ENCODE data around the gene ABHD16B.

ABHD16B gene

DNA sequence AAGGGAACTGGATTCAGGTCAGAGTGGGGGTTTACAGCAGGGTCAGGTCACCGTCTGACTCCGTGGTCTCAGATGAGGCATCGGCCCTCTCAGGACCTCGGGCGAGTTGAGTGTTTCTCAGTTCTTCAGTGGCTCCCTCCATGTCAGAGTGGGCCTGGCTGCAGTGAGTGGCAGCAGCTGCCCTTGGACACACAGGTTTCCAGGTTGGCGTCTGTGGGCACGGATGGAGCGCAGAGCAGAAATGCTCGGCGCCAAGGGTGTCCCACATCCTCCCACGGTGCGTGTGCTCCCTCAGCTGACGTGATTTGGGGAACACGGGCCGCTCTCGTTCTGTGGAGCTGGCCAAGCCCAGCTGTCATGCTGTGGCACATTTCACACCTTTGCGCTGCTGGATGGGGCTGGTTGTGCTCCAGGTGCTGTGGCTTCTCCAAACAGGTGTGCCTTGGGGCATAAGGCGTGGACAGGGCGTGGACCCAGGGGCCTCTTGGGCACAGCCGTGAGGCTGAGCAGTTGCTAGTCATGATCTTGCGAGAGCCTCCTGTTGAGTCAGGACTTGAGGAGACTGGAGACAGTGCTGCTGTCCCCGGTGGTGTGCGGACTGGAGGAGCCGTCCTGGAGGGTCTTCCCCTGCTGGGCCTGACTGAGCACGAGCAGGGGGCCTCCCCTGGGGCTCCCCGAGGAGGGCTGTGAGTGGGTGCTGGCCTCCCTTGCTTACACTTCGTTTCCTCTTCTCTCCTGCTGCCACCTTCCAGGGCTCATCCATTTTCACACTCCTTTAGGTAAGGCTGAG is 24.2 kb downstream of the ABHD16B start:
- in situ Hi-C loops (cut with HindIII; ENCODE audit: low sequenced_read_pairs) = no loop called here
- H3K4me3 ChIP-seq (ENCODE audit: low read depth, low read length) = no peak overlapping the region
- DNase-seq (ENCODE audit: low read depth, low spot score) = no peak
- TF ChIP-seq, protein P1, sequence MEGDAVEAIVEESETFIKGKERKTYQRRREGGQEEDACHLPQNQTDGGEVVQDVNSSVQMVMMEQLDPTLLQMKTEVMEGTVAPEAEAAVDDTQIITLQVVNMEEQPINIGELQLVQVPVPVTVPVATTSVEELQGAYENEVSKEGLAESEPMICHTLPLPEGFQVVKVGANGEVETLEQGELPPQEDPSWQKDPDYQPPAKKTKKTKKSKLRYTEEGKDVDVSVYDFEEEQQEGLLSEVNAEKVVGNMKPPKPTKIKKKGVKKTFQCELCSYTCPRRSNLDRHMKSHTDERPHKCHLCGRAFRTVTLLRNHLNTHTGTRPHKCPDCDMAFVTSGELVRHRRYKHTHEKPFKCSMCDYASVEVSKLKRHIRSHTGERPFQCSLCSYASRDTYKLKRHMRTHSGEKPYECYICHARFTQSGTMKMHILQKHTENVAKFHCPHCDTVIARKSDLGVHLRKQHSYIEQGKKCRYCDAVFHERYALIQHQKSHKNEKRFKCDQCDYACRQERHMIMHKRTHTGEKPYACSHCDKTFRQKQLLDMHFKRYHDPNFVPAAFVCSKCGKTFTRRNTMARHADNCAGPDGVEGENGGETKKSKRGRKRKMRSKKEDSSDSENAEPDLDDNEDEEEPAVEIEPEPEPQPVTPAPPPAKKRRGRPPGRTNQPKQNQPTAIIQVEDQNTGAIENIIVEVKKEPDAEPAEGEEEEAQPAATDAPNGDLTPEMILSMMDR (IDR thresholded peaks at IDR 0.05; ENCODE audit: low read depth, low read length) = no peak

DNA sequence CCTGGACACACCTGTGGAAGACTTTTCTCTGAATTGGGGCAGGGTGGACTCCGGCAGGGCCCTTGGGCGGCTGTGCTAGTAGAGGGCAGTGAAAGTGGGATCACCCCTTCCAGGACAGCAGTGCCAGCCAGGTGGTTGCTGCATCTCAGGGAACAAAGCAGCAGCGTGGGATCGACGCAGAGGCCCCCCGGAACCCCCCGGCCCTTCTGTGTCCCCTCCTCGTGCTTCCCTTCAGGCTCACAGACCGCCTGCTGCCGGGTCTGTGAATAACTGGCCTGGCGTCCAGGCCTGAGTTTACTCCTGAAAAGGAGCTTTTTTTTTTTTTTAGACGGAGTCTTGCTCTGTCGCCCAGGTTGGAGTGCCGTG is 24.7 kb downstream of the ABHD16B start:
- no peak for DNase-seq (ENCODE audit: low read depth, low spot score)
- H3K4me3 ChIP-seq (ENCODE audit: low read depth, low read length) = no peak overlapping the region
- TF ChIP-seq, protein P1 (IDR thresholded peaks at IDR 0.05; ENCODE audit: low read depth, low read length) = no peak
- in situ Hi-C loops (cut with HindIII; ENCODE audit: low sequenced_read_pairs) = no loop called here

DNA sequence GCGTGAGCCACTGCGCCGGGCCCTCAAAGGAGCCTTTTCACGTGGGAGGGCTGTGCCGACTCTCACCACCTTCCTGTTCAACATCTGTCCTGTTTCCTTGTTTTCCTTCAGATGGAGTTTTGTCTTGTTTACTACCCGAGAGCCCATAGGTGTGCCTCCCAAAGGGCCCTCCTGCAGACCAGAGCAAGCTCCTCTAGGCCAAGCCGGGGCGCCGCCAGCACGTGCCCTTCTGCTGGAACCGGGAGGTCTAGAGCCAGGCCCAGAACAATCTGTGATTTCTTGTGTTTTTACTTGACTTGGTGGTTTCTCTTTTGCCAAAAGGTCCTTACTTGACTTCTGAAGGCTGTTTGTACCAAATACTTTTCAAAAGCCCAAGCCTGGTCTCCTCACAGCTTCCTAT is 25.6 kb downstream of the ABHD16B start:
- DNase-seq (ENCODE audit: low read depth, low spot score) = no peak
- TF ChIP-seq, protein P1 (IDR thresholded peaks at IDR 0.05; ENCODE audit: low read depth, low read length) = no peak
- in situ Hi-C loops (cut with HindIII; ENCODE audit: low sequenced_read_pairs) = no loop called here
- H3K4me3 ChIP-seq (ENCODE audit: low read depth, low read length) = no peak overlapping the region

DNA sequence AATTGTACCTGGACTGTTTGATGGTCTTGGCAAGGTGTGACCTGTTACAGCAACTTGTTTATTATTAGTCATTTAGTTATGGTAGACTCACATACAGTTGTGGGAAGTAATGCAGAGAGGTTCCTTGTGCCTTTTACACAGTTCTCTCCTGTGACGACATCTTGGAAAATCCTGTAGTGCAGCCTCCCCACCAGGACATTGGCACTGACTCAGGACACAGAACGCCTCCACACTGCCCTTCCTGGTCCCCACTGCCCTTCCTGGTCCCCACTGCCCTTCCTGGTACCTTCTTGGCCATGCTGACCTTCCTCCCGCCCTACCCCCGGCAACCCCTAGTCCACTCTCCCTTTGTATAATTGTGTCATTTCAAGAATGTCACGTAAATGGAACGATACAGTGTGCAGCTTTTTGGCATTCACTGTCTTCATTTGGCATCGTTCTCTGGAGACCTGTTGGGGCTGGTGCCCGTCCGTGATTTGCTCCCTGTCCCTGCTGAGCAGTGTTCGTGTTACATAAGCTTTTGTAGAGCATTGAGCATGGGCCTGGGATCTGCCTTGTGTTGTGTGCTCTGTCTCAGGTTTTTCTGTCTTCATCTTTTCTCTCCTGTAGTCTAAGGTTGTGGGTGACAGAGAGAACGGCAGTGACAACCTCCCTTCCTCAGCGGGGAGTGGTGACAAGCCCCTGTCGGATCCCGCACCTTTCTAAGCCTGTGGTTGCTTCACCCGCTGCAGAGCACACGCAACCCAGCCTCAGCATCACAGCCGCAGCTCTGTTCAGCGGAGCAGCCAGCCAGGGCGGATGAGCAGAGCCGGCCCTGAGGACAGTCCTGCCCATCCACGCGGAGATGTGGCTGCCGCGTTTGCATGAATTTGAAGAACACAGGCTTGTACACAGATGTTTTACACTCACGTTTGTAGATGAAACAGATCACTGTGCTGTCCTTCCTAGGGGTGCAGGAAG is 28.2 kb downstream of the ABHD16B start:
- in situ Hi-C loops (cut with HindIII; ENCODE audit: low sequenced_read_pairs) = no loop called here
- DNase-seq (ENCODE audit: low read depth, low spot score) = no peak
- no peak overlapping the region for H3K4me3 ChIP-seq (ENCODE audit: low read depth, low read length)
- TF ChIP-seq, protein P1 (IDR thresholded peaks at IDR 0.05; ENCODE audit: low read depth, low read length) = no peak

DNA sequence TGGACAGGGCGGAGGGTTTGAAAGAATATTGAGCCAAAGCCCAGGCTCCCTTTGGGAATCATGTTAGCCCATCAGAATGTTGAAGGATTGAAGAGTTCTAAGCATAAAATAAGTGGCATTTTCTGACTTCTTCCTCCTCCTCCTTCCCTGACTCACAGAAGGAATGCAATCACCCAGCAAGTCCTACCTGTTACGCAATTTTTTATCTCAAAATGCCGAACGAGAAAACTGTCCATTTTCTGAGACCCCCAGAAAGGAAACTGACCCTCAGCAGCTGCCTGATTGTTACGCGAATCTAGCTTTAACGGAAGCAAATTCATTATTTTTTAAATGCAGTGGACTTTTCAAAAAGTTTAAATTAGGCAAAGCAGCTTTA is 28.9 kb downstream of the ABHD16B start:
- no peak overlapping the region for H3K4me3 ChIP-seq (ENCODE audit: low read depth, low read length)
- TF ChIP-seq, protein P1 (IDR thresholded peaks at IDR 0.05; ENCODE audit: low read depth, low read length) = no peak
- no peak for DNase-seq (ENCODE audit: low read depth, low spot score)
- in situ Hi-C loops (cut with HindIII; ENCODE audit: low sequenced_read_pairs) = no loop called here

DNA sequence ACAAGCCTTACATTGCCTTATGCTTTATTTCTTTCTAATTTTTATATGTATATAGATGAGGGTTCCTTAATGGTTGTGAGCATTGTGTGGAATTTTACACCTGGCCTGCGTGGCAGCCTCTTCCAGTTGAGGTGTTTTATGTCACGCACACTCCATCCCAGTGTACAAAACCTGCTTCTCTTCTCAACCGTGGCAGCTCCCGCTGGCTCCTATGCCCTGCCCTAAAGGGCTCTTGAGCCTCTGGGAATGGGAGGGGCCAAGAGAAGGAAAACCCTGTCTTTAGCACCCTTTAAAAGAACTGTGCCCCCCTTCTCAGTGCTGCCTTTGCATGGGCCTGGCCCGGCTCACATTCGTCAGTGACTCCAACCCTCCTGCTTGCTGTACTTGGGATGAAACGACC is 29.3 kb downstream of the ABHD16B start:
- H3K4me3 ChIP-seq (ENCODE audit: low read depth, low read length) = no peak overlapping the region
- DNase-seq (ENCODE audit: low read depth, low spot score) = no peak
- TF ChIP-seq, protein P1 (IDR thresholded peaks at IDR 0.05; ENCODE audit: low read depth, low read length) = no peak
- in situ Hi-C loops (cut with HindIII; ENCODE audit: low sequenced_read_pairs) = no loop called here

Measured in astrocyte of the spinal cord (primary cell).